Thoracic aorta (tissue), 2 donors: Measurements from ENCODE around the gene AHRR. TPM values are rescaled to one million over a fixed set of nuclear protein-coding genes. Genes with fewer than 3 reads are reported as not detected.
A peak's percentile ranks its signal among the peaks of the same experiment; 100 is the strongest.

Experiments
- ATAC-seq: fragments of 150-250 bp; one replicate; pipeline ENCODE4 v1.8.0; 2017; ENCODE audit warnings: low read depth; ENCODE audit not compliant: insufficient number of reproducible peaks, low FRiP score
- DNase-seq: peaks from one replicate; pipeline ENCODE4 v3.0.0-alpha.2; 2020; ENCODE audit warnings: low spot score
- H3K27ac ChIP-seq, 2 donors: fragments of 200-600 bp; sonication (generic); 1 replicate in 1 of 2; 2 replicates in 1 of 2; pipeline ENCODE4 v1.5.1; 2016; ENCODE audit warnings: mild to moderate bottlenecking in 2 of 2, moderate library complexity in 2 of 2
- H3K27me3 ChIP-seq: fragments of 200-600 bp; sonication (generic); replicated peaks from 2 replicates; pipeline ENCODE4 v1.6.0; 2016; ENCODE audit warnings: mild to moderate bottlenecking; ENCODE audit not compliant: insufficient read depth
- H3K36me3 ChIP-seq: fragments of 200-600 bp; sonication (generic); one replicate; pipeline ENCODE4 v1.5.1; 2016
- H3K4me1 ChIP-seq, 2 donors: fragments of 200-600 bp; sonication (generic); 1 replicate in 1 of 2; 2 replicates in 1 of 2; pipeline versions ENCODE4 v1.5.1 to v1.6.0; 2016; ENCODE audit warnings: low read depth in 2 of 2, mild to moderate bottlenecking in 1 of 2; ENCODE audit not compliant: control insufficient read depth in 1 of 2
- H3K4me3 ChIP-seq: fragments of 200-600 bp; sonication (generic); 2 replicates; pipeline ENCODE4 v1.5.1; 2016; ENCODE audit warnings: mild to moderate bottlenecking
- H3K9me3 ChIP-seq: fragments of 200-600 bp; sonication (generic); 2 replicates; pipeline ENCODE4 v1.5.1; 2016
- total RNA-seq, 2 donors: library from RNA; depleted of rRNA; stranded (reverse); fragments of >200 nt; gene quantifications; one replicate each; pipeline versions ENCODE4 v1.1.0 to v1.2.3, GENCODE V29; 2016
- TF ChIP-seq, protein P1 (sequence below): fragments of 200-600 bp; sonication (generic); IDR thresholded peaks from one replicate; pipeline ENCODE4 v1.5.1; 2019; ENCODE audit warnings: antibody characterized with exemption

The AHRR gene
- total RNA-seq, 2 donors from 2014 or later, result 0.85 to 3.1 TPM

DNA sequence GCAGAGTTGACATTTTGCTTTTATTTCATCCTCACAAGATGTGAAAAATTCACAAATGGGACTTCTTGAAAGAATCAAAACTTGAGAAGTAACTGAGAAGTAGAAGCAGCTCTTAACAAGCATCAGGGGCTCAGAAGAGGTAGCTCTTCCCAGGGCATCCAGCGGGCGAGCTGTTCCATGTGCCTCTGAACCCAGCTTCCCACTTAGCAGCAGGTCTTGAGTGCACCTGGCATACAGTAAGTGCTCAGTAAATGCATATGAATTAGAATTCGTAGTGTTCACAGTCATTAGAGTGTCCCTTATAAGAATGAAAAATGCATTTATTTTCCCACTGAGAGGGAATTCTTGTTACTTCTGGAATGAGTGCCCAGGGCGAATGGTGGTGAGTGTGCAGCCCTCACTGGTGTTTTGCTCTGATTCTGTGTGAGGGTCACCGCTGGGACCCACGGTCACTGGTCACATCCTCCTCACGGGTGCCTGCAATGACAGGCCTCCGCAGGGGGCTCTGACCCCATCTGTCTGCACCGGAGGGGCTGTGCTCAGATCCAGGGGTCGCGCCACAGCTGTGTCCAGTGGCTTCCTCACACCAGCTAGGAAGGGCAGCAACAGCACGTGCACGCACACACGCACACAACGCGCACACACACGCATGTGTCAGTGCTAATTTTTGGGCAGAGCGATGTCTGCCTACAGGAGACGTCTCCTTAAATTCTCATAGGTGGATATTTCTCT, 148.4 kb downstream of the AHRR start:
- DNase-seq (no peak), ATAC-seq (no peak)
- no peak overlapping the region for H3K27ac ChIP-seq
- H3K27me3 ChIP-seq, result no peaks in the 10 kb centered on the region
- no peak overlapping the region for H3K4me3 ChIP-seq
- H3K36me3 ChIP-seq, result peaks cover 6% of the 10 kb centered on the region
- TF ChIP-seq, protein P1, sequence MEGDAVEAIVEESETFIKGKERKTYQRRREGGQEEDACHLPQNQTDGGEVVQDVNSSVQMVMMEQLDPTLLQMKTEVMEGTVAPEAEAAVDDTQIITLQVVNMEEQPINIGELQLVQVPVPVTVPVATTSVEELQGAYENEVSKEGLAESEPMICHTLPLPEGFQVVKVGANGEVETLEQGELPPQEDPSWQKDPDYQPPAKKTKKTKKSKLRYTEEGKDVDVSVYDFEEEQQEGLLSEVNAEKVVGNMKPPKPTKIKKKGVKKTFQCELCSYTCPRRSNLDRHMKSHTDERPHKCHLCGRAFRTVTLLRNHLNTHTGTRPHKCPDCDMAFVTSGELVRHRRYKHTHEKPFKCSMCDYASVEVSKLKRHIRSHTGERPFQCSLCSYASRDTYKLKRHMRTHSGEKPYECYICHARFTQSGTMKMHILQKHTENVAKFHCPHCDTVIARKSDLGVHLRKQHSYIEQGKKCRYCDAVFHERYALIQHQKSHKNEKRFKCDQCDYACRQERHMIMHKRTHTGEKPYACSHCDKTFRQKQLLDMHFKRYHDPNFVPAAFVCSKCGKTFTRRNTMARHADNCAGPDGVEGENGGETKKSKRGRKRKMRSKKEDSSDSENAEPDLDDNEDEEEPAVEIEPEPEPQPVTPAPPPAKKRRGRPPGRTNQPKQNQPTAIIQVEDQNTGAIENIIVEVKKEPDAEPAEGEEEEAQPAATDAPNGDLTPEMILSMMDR, result no peak
- H3K9me3 ChIP-seq, result no peaks in the 10 kb centered on the region
- peaks cover 2 to 22% of the 10 kb centered on the region in 2 donors for H3K4me1 ChIP-seq

DNA sequence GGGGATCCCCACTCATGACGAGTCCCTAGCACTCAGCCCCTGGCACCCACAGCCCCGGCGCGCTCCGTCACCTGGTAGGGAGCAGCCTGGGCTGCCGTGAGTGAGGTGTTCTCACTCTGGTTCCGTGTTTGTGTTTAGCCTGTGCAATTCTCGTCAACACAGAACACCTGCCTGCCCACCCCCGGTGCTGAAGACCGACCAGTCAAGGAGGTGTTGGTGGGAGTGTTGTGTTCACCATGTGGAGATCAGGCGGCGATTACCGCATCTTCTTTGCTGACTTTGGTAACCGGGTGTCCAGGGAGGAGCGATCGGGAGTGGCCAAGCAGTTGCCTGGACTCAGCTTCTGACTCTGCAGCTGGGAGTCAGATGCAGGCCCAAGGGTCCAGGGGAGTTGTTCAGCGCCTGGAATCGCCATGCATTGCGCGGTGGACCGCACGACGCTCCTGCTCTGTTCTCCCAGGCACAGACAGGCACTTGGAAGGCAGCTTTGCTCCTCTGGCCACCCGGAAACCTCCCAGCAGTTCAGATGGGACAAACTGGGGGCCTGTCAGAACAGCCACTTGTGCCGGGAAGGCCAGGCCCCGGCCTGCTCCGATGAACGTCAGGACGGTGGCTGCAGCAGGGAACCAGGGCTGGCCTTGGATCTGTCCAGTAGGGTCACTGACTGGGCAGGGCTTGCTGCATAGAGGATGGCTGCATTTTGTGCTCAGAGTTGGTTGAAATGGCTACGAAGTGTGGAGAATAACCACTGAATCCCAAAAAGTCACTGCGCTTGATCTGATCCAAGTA, 149.6 kb downstream of the AHRR start:
- H3K27me3 ChIP-seq, result no peaks in the 10 kb centered on the region
- H3K27ac ChIP-seq, result no peak overlapping the region
- no peaks in the 10 kb centered on the region for H3K9me3 ChIP-seq
- H3K4me1 ChIP-seq, result peaks cover 4 to 27% of the 10 kb centered on the region in 2 donors
- ATAC-seq (no peak), DNase-seq (no peak)
- H3K36me3 ChIP-seq, result peaks cover 5% of the 10 kb centered on the region
- TF ChIP-seq, protein P1, result no peak
- no peak overlapping the region for H3K4me3 ChIP-seq

DNA sequence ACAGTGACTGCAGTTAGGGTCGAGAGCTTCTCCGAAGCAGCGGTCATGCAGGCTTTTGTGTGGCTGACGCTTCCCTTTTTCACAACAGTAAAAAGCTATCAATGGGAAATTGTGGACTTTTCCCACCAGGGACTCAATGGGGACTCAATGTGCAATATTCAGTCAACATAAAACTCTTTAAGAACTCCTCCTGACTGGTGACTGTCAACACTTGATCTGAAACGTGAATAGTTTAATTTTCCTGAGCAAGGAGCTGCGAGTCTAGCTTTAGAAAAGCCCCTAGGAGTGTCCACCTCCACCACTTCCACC, 150.2 kb downstream of the AHRR start:
- Histone ChIP-seq H3K27me3 (no peaks in the 10 kb centered on the region), H3K27ac (peak overlapping the region in 1 of 2 donors; percentile 45), H3K9me3 (no peaks in the 10 kb centered on the region), H3K36me3 (peaks cover 2% of the 10 kb centered on the region), H3K4me3 (peak overlapping the region; percentile 70), H3K4me1 (peaks cover 4 to 27% of the 10 kb centered on the region in 2 donors)
- TF ChIP-seq, protein P1, result no peak
- DNase-seq, result no peak
- no peak for ATAC-seq

DNA sequence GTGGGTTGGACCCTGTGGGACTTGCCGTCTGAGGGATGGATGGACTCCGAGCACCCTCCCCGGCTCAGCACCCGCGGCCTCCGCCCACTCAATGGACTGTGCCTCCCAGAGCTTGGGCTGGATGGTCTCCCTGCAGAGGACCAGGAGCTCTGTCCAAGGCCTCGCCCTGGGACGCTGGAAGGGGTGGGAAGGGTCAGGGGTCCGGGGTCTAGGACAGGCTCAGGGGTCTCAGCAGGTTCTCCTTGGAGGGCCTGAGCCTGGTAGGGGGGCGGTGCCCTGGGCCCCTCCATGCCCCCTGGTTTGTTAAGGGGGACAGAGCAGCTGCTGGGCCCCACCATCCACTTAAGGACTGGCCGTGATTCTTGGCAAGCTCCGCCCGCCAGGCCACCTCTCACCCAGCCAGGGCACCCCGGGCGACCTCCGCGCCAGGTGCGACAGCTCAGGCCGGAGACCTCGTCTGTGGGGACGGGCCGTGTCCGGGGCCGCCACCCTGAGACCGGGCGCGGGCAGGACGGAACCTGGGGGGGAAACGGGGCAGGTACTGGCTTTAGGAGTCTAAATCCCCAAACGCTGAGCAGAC, 150.7 kb downstream of the AHRR start:
- TF ChIP-seq, protein P1, result no peak
- Histone ChIP-seq H3K9me3 (no peaks in the 10 kb centered on the region), H3K4me3 (peak overlapping the region; percentile 70), H3K36me3 (no peaks in the 10 kb centered on the region), H3K27ac (peak overlapping the region; percentile 1 to 45), H3K27me3 (no peaks in the 10 kb centered on the region), H3K4me1 (peaks cover 4 to 27% of the 10 kb centered on the region in 2 donors)
- no peak for DNase-seq
- no peak for ATAC-seq
